C4-2B (cell line): ENCODE data around the gene C8A.

ENCODE experiments used
- ZFX ChIP-seq: fragments of 450-650 bp; IDR thresholded peaks from 2 replicates; pipeline ENCODE4 v1.6.1; 2017
- TF ChIP-seq, protein P1 (sequence below): fragments of 450-650 bp; conservative IDR thresholded peaks from 2 replicates; pipeline ENCODE4 v1.5.1; 2017; ENCODE audit warnings: mild to moderate bottlenecking

GRCh38 chr1:56938646-56939045, 84.0 kb downstream of the C8A start:
- TF ChIP-seq, protein P1, sequence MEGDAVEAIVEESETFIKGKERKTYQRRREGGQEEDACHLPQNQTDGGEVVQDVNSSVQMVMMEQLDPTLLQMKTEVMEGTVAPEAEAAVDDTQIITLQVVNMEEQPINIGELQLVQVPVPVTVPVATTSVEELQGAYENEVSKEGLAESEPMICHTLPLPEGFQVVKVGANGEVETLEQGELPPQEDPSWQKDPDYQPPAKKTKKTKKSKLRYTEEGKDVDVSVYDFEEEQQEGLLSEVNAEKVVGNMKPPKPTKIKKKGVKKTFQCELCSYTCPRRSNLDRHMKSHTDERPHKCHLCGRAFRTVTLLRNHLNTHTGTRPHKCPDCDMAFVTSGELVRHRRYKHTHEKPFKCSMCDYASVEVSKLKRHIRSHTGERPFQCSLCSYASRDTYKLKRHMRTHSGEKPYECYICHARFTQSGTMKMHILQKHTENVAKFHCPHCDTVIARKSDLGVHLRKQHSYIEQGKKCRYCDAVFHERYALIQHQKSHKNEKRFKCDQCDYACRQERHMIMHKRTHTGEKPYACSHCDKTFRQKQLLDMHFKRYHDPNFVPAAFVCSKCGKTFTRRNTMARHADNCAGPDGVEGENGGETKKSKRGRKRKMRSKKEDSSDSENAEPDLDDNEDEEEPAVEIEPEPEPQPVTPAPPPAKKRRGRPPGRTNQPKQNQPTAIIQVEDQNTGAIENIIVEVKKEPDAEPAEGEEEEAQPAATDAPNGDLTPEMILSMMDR, result no peak
- no peak for TF ChIP-seq ZFX
